Measurements from ENCODE around the gene SLC18B1. TPM values are rescaled to one million over a fixed set of nuclear protein-coding genes. Genes with fewer than 3 reads are reported as not detected.

The SLC18B1 gene
- total RNA-seq, 4 donors from 2014 or later = 13.4 to 42.0 (median 19.5) TPM

- TF ChIP-seq, protein P1, sequence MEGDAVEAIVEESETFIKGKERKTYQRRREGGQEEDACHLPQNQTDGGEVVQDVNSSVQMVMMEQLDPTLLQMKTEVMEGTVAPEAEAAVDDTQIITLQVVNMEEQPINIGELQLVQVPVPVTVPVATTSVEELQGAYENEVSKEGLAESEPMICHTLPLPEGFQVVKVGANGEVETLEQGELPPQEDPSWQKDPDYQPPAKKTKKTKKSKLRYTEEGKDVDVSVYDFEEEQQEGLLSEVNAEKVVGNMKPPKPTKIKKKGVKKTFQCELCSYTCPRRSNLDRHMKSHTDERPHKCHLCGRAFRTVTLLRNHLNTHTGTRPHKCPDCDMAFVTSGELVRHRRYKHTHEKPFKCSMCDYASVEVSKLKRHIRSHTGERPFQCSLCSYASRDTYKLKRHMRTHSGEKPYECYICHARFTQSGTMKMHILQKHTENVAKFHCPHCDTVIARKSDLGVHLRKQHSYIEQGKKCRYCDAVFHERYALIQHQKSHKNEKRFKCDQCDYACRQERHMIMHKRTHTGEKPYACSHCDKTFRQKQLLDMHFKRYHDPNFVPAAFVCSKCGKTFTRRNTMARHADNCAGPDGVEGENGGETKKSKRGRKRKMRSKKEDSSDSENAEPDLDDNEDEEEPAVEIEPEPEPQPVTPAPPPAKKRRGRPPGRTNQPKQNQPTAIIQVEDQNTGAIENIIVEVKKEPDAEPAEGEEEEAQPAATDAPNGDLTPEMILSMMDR (IDR thresholded peaks at IDR 0.05; ENCODE audit: low read depth) = no peak
Observed at GRCh38 chr6:132812756-132813172, 14.3 kb upstream of the SLC18B1 start.

GRCh38 chr6:132812255-132812732 lies 13.9 kb upstream of the SLC18B1 start:
- TF ChIP-seq, protein P1 (IDR thresholded peaks at IDR 0.05; ENCODE audit: low read depth) = no peak

DNA sequence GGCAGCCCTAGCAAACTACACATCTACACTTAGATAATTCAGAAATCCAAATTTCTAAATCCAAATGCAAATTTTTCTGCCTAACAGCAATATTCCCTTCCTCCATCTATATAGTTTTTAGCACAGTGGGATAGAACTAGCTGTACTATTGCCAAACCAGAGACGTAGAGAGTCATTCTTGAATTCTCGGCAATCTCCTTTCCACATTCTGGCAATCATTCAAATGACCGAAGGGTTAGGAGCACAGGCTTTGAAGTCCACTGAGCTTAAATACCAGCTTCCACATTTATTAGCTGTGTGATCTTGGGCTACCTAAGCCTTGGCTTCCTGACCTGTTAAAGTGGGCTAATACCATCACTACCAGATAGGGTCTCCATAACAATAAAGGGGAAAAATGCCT lies 12.8 kb upstream of the SLC18B1 start:
- TF ChIP-seq, protein P1 (IDR thresholded peaks at IDR 0.05; ENCODE audit: low read depth) = no peak

DNA sequence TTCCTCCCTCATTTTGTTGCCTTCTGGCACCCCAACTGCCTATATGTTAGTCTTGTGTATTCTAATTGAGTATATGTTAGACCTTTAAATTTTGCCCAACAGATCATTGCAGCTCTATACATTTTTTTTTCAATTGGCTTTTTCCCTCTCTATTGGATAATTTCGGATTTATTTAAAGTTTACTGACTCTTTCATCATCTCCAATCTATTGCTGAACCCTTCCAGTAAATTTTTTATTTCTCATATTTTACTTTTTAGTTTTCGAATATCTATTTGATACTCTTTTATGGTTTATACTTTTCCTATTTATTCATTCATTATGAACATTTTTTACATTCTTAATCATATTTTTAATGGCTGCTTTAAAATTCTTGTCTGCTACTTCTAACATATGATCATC lies 7.1 kb upstream of the SLC18B1 start:
- TF ChIP-seq, protein P1 (IDR thresholded peaks at IDR 0.05; ENCODE audit: low read depth) = no peak

GRCh38 chr6:132804251-132804650 lies 5.8 kb upstream of the SLC18B1 start:
- TF ChIP-seq, protein P1 (IDR thresholded peaks at IDR 0.05; ENCODE audit: low read depth) = no peak

- TF ChIP-seq, protein P1 (IDR thresholded peaks at IDR 0.05; ENCODE audit: low read depth) = no peak
Observed at GRCh38 chr6:132800656-132801055, 2.2 kb upstream of the SLC18B1 start.

DNA sequence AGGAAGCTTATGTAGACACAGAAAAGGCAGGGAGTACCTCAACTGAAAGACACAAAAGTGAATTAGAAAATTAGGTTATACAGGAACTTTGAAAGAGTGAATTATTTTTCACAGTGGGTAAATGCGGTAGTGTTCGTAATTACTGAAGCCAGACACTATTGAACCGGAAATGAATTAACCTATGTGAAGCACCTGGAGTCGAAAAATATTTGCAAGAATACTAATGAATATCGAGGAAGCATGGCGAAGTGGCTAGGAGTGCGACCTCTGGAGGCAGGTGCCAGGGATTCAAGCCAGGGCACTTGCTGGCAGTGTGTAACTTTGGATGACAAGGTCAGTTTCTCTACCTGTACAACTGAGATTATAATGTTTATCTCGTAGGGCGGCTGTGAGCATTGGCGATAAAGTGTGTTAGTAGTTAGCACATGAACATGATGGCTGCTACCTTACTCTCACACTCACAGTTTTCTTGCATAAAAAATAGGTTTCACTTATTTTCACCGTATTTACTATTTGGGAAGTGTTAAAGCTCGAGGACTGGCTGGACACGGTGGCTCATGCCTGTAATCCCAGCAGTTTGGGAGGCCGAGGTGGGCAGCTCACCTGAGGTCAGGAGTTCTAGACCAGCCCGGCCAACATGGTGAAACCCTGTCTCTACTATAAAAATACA lies 567 bp upstream of the SLC18B1 start:
- TF ChIP-seq, protein P1 (IDR thresholded peaks at IDR 0.05; ENCODE audit: low read depth) = no peak

All from subcutaneous adipose tissue (tissue), 4 donors.